ENCODE results near the gene TFR2.

TFR2 gene

GRCh38 chr7:100655908-100656674 lies 14.7 kb upstream of the TFR2 start, which contains the start of gene ACTL6B:
Gene ACTL6B, minus strand, starts transcription at chr7:100656448. Its CDS starts 94 bp downstream, at chr7:100656354.
- Histone ChIP-seq H3K9ac (ENCODE audit: low read depth, low read length, poor library complexity) (peak within 1 kb of the TSS; percentile 21), H2BK5ac (ENCODE audit: low read length) (peak within 1 kb of the TSS; percentile 53), H3K4me3 (ENCODE audit: low read length in 2 of 2) (peak within 1 kb of the TSS; percentile 29 to 60), H2BK120ac (ENCODE audit: low read depth, low read length) (no peak within 1 kb of the TSS), H4K91ac (ENCODE audit: low read depth, low read length, poor library complexity) (no peak within 1 kb of the TSS), H3K23ac (ENCODE audit: low read depth, low read length, poor library complexity) (peak within 1 kb of the TSS; percentile 95), H2BK15ac (ENCODE audit: low read length) (no peak within 1 kb of the TSS), H3K4me1 (ENCODE audit: control insufficient read depth in 2 of 2, insufficient read depth in 1 of 2, low read depth in 1 of 2, low read length in 2 of 2) (peaks cover 0 to 1% of the 10 kb centered on the region in 2 donors), H3K36me3 (replicated peaks in 1 of 2; ENCODE audit: control insufficient read depth in 2 of 2, insufficient read depth in 2 of 2, low read length in 2 of 2) (no peaks in the 10 kb centered on the region), H4K8ac (ENCODE audit: low read depth, low read length) (no peak within 1 kb of the TSS), H2BK12ac (ENCODE audit: low read length) (no peak within 1 kb of the TSS), H3K27me3 (ENCODE audit: control insufficient read depth in 3 of 3, insufficient read depth in 3 of 3, low read depth in 1 of 3, low read length in 3 of 3) (peaks cover 0 to 17% (median 13%) of the 10 kb centered on the region in 3 experiments), H3K4me2 (ENCODE audit: insufficient read depth, low read length, poor library complexity, severe bottlenecking) (peak within 1 kb of the TSS; percentile 54), H3K18ac (ENCODE audit: low read length) (no peak within 1 kb of the TSS), H3K79me1 (ENCODE audit: low read depth, low read length) (peaks cover 3% of the 10 kb centered on the region), H3K14ac (ENCODE audit: low read length) (no peak within 1 kb of the TSS), H2AK5ac (ENCODE audit: low read depth, low read length) (no peak within 1 kb of the TSS), H2AFZ (ENCODE audit: low read length) (peak within 1 kb of the TSS; percentile 75), H3K27ac (replicated peaks; ENCODE audit: low read length) (no peak within 1 kb of the TSS), H3K4ac (ENCODE audit: low read length) (no peak within 1 kb of the TSS), H3K9me3 (replicated peaks in 1 of 2; ENCODE audit: control insufficient read depth in 2 of 2, insufficient read depth in 1 of 2, low read depth in 1 of 2, low read length in 2 of 2) (no peaks in the 10 kb centered on the region)
- peak; percentile 83 for DNase-seq (ENCODE audit: low spot score)
- no CpG with 5 or more reads among the region's 63 CpGs for WGBS, 2 donors (ENCODE audit: extremely low coverage in 2 of 2, insufficient read length in 2 of 2, insufficient replicate concordance in 1 of 2)

- H4K91ac ChIP-seq (ENCODE audit: low read depth, low read length, poor library complexity), result no peak overlapping the region
- peaks cover 0 to under 1% of the 10 kb centered on the region in 2 donors for H3K9me3 ChIP-seq (replicated peaks in 1 of 2; ENCODE audit: control insufficient read depth in 2 of 2, insufficient read depth in 1 of 2, low read depth in 1 of 2, low read length in 2 of 2)
- H2AK5ac ChIP-seq (ENCODE audit: low read depth, low read length), result no peak overlapping the region
- H2BK5ac ChIP-seq (ENCODE audit: low read length), result peak overlapping the region; percentile 53
- H3K27me3 ChIP-seq (ENCODE audit: control insufficient read depth in 3 of 3, insufficient read depth in 3 of 3, low read depth in 1 of 3, low read length in 3 of 3), result peaks cover 0 to 18% (median 13%) of the 10 kb centered on the region in 3 experiments
- no peaks in the 10 kb centered on the region for H3K36me3 ChIP-seq (replicated peaks in 1 of 2; ENCODE audit: control insufficient read depth in 2 of 2, insufficient read depth in 2 of 2, low read length in 2 of 2)
- no peak overlapping the region for H3K27ac ChIP-seq (replicated peaks; ENCODE audit: low read length)
- peaks cover 3% of the 10 kb centered on the region for H3K79me1 ChIP-seq (ENCODE audit: low read depth, low read length)
- H3K4me1 ChIP-seq (ENCODE audit: control insufficient read depth in 2 of 2, insufficient read depth in 1 of 2, low read depth in 1 of 2, low read length in 2 of 2), result peaks cover 0 to 1% of the 10 kb centered on the region in 2 donors
- H2BK15ac ChIP-seq (ENCODE audit: low read length), result no peak overlapping the region
- H3K18ac ChIP-seq (ENCODE audit: low read length), result no peak overlapping the region
- no peak overlapping the region for H2BK120ac ChIP-seq (ENCODE audit: low read depth, low read length)
- H2AFZ ChIP-seq (ENCODE audit: low read length), result peak overlapping the region; percentile 75
- no peak overlapping the region for H3K4me3 ChIP-seq (ENCODE audit: low read length in 2 of 2)
- H2BK12ac ChIP-seq (ENCODE audit: low read length), result no peak overlapping the region
- no peak overlapping the region for H4K8ac ChIP-seq (ENCODE audit: low read depth, low read length)
- no peak overlapping the region for H3K14ac ChIP-seq (ENCODE audit: low read length)
- H3K23ac ChIP-seq (ENCODE audit: low read depth, low read length, poor library complexity), result peak overlapping the region; percentile 95
- no peak for DNase-seq (ENCODE audit: low spot score)
- no peak overlapping the region for H3K4ac ChIP-seq (ENCODE audit: low read length)
- no peak overlapping the region for H3K9ac ChIP-seq (ENCODE audit: low read depth, low read length, poor library complexity)
- WGBS, 2 donors (ENCODE audit: extremely low coverage in 2 of 2, insufficient read length in 2 of 2, insufficient replicate concordance in 1 of 2), result no CpG with 5 or more reads among the region's 25 CpGs
- no peak overlapping the region for H3K4me2 ChIP-seq (ENCODE audit: insufficient read depth, low read length, poor library complexity, severe bottlenecking)
Measured at GRCh38 chr7:100654908-100655831, 13.8 kb upstream of the TFR2 start.

- Histone ChIP-seq H3K36me3 (replicated peaks in 1 of 2; ENCODE audit: control insufficient read depth in 2 of 2, insufficient read depth in 2 of 2, low read length in 2 of 2) (no peaks in the 10 kb centered on the region), H3K4me2 (ENCODE audit: insufficient read depth, low read length, poor library complexity, severe bottlenecking) (no peak overlapping the region), H3K27me3 (ENCODE audit: control insufficient read depth in 3 of 3, insufficient read depth in 3 of 3, low read depth in 1 of 3, low read length in 3 of 3) (peaks cover 0 to 31% (median 8%) of the 10 kb centered on the region in 3 experiments), H3K4ac (ENCODE audit: low read length) (no peak overlapping the region), H3K9ac (ENCODE audit: low read depth, low read length, poor library complexity) (peak overlapping the region; percentile 50), H2BK12ac (ENCODE audit: low read length) (no peak overlapping the region), H4K91ac (ENCODE audit: low read depth, low read length, poor library complexity) (no peak overlapping the region), H3K79me1 (ENCODE audit: low read depth, low read length) (peaks cover 4% of the 10 kb centered on the region), H3K9me3 (replicated peaks in 1 of 2; ENCODE audit: control insufficient read depth in 2 of 2, insufficient read depth in 1 of 2, low read depth in 1 of 2, low read length in 2 of 2) (peaks cover 0 to 2% of the 10 kb centered on the region in 2 donors), H2BK120ac (ENCODE audit: low read depth, low read length) (no peak overlapping the region), H4K8ac (ENCODE audit: low read depth, low read length) (no peak overlapping the region), H3K27ac (replicated peaks; ENCODE audit: low read length) (no peak overlapping the region), H3K23ac (ENCODE audit: low read depth, low read length, poor library complexity) (no peak overlapping the region), H3K4me1 (ENCODE audit: control insufficient read depth in 2 of 2, insufficient read depth in 1 of 2, low read depth in 1 of 2, low read length in 2 of 2) (peaks cover 0 to 3% of the 10 kb centered on the region in 2 donors), H3K14ac (ENCODE audit: low read length) (peak overlapping the region; percentile 63), H2AK5ac (ENCODE audit: low read depth, low read length) (no peak overlapping the region), H3K18ac (ENCODE audit: low read length) (peak overlapping the region; percentile 48), H2BK5ac (ENCODE audit: low read length) (peak overlapping the region; percentile 13), H2AFZ (ENCODE audit: low read length) (no peak overlapping the region), H2BK15ac (ENCODE audit: low read length) (no peak overlapping the region), H3K4me3 (ENCODE audit: low read length in 2 of 2) (peak overlapping the region in 1 of 2 donors; percentile 20)
- WGBS, 2 donors (ENCODE audit: extremely low coverage in 2 of 2, insufficient read length in 2 of 2, insufficient replicate concordance in 1 of 2), result 100% methylated on average over 3 of the region's 15 CpGs; no CpG with 5 or more reads in 1 of the 2 donors
- no peak for DNase-seq (ENCODE audit: low spot score)
Measured at GRCh38 chr7:100649826-100650565, 8.6 kb upstream of the TFR2 start.

All from neuronal stem cell (in vitro differentiated cells).